Right ventricle myocardium superior (tissue), 1 donor: Measurements from ENCODE around the gene RTEL1. TPM values are rescaled to one million over a fixed set of nuclear protein-coding genes. Genes with fewer than 3 reads are reported as not detected.
A peak's percentile ranks its signal among the peaks of the same experiment; 100 is the strongest.
"Not testable (repeated sequence)": the region's sequence is repeated elsewhere in the genome, so short reads cannot be mapped to it uniquely, and the experiment has no call there.

Experiments used
- ATAC-seq: fragments of 200-7000 bp; cut with Tn5 transposase; one replicate; pipeline ENCODE4 v1.9.1; 2020; ENCODE audit warnings: mild to moderate bottlenecking; ENCODE audit not compliant: poor library complexity
- DNase-seq: peaks from one replicate; pipeline ENCODE4 v3.0.0-alpha.2; 2020
- intact Hi-C: fragments of 100-400 bp; cut with DNase I; formaldehyde crosslinking; loops from one replicate; pipeline ENCODE4 v1.11.2; 2022
- total RNA-seq: library from RNA; stranded (reverse); fragmentation: NEBNext Ultra II Directional; extraction: Animal tissue kit (Norgen Biotek cat#: 25700); gene quantifications from one replicate; pipeline ENCODE4 v1.2.1, GENCODE V29; 2021
- donor health status: DM: no; HTN: yes; CAD: no; lungs with severe emphysema.

The RTEL1 gene
- total RNA-seq, 1 donor from 2014 or later = 7.3 TPM

- DNase-seq (no peak), ATAC-seq (no peak)
- intact Hi-C loops = no loop called here
Measured at GRCh38 chr20:63645218-63645617, 12.9 kb upstream of the RTEL1 start.

GRCh38 chr20:63648190-63648589 lies 9.9 kb upstream of the RTEL1 start:
- intact Hi-C loops = no loop called here
- DNase-seq (no peak), ATAC-seq (no peak)

GRCh38 chr20:63648895-63649589 lies 9.1 kb upstream of the RTEL1 start:
- DNase-seq = no peak
- ATAC-seq = no peak
- intact Hi-C loops = no loop called here

GRCh38 chr20:63650486-63650885 lies 7.6 kb upstream of the RTEL1 start:
- ATAC-seq, DNase-seq, intact Hi-C loops: not testable (repeated sequence)

- ATAC-seq = no peak
- intact Hi-C loops = no loop called here
- DNase-seq = no peak
Measured at GRCh38 chr20:63651942-63652191, 6.2 kb upstream of the RTEL1 start.

- ATAC-seq = peak; percentile 13
- intact Hi-C loops = no loop called here
Measured at GRCh38 chr20:63652192-63652980, 5.7 kb upstream of the RTEL1 start.

GRCh38 chr20:63653041-63653973 lies 4.8 kb upstream of the RTEL1 start, which contains the start of gene STMN3:
Gene STMN3 (minus strand): TSS chr20:63653424. CDS start chr20:63653345, 79 bp downstream.
- ATAC-seq (peak; percentile 75), DNase-seq (peak; percentile 92)
- intact Hi-C loops = no loop called here

More at GRCh38 chr20:63652192-63652980, 5.7 kb upstream of the RTEL1 start:
- DNase-seq = peak; percentile 54

- no peak for ATAC-seq
- intact Hi-C loops = no loop called here
- no peak for DNase-seq
Measured at GRCh38 chr20:63653974-63654668, 4.0 kb upstream of the RTEL1 start.

GRCh38 chr20:63655249-63655648 lies 2.9 kb upstream of the RTEL1 start:
- ATAC-seq (no peak), DNase-seq (no peak)
- intact Hi-C loops = no loop called here

GRCh38 chr20:63656451-63656850 lies 1.7 kb upstream of the RTEL1 start:
- intact Hi-C loops = no loop called here
- no peak for ATAC-seq
- DNase-seq = no peak

- DNase-seq (no peak), ATAC-seq (no peak)
- intact Hi-C loops = no loop called here
Measured at GRCh38 chr20:63657260-63657936, 714 bp upstream of the RTEL1 start.

- intact Hi-C loops = no loop called here
- peak; percentile 63 for DNase-seq
- ATAC-seq = peak; percentile 33
Measured at GRCh38 chr20:63658749-63659187, 656 bp downstream of the RTEL1 start.

- no peak for DNase-seq
- intact Hi-C loops = no loop called here
- ATAC-seq = no peak
Measured at GRCh38 chr20:63659370-63659769, 1.3 kb downstream of the RTEL1 start.

- DNase-seq, ATAC-seq, intact Hi-C loops: not testable (repeated sequence)
Measured at GRCh38 chr20:63660174-63660573, 2.1 kb downstream of the RTEL1 start.

GRCh38 chr20:63660622-63661021 lies 2.5 kb downstream of the RTEL1 start:
- intact Hi-C loops = no loop called here
- ATAC-seq (no peak), DNase-seq (no peak)

GRCh38 chr20:63661108-63661507 lies 3.0 kb downstream of the RTEL1 start:
- ATAC-seq = no peak
- no peak for DNase-seq
- intact Hi-C loops = no loop called here

- DNase-seq (no peak), ATAC-seq (no peak)
- intact Hi-C loops = no loop called here
Measured at GRCh38 chr20:63661959-63662812, 4.1 kb downstream of the RTEL1 start.
